Pancreas (tissue), 10 donors: Measurements from ENCODE around the gene TAS2R30. TPM values are rescaled to one million over a fixed set of nuclear protein-coding genes. Genes with fewer than 3 reads are reported as not detected.

Experiments used
- ATAC-seq, 4 donors: fragments of 200-7000 bp; cut with Tn5 transposase; one replicate each; pipeline versions ENCODE4 v1.8.0 to v1.9.1; 2020; ENCODE audit warnings: mild to moderate bottlenecking in 4 of 4, moderate library complexity in 4 of 4
- DNase-seq, 6 donors: peaks; one replicate each; pipeline ENCODE4 v3.0.0-alpha.2; 2020
- FAIRE-seq: peaks from 2 replicates; lab custom pipeline; 2012; peaks lifted over from hg19 to GRCh38; lab: Jason Lieb, UNC
- H3K27ac ChIP-seq, 4 donors: fragments of 200-600 bp; sonication (generic); 1 replicate in 3 of 4; 2 replicates in 1 of 4; pipeline versions ENCODE4 v1.5.0 to v1.8.0; 2020
- H3K27me3 ChIP-seq, 4 donors: fragments of 200-600 bp; one replicate each; pipeline ENCODE4 v1.8.0; 2021
- H3K36me3 ChIP-seq, 3 donors: fragments of 200-600 bp; sonication (generic) in 1 of 3; one replicate each; pipeline versions ENCODE4 v1.5.0 to v1.8.0; 2020 to 2021
- H3K4me1 ChIP-seq, 3 donors: fragments of 200-600 bp; one replicate each; pipeline ENCODE4 v1.8.0; 2021
- H3K4me3 ChIP-seq, 4 donors: fragments of 200-600 bp; sonication (generic) in 2 of 4; one replicate each; pipeline versions ENCODE4 v1.5.0 to v1.8.0; 2020 to 2021
- H3K9me3 ChIP-seq, 4 donors: fragments of 200-600 bp; one replicate each; pipeline ENCODE4 v1.8.0; 2021
- WGBS, 2 donors: extraction: QIAGEN DNeasy Blood & Tissue Kit; methylation state at CpG; one replicate each; pipeline ENCODE4 v1.1.7; 2013; 5-methylcytosine and 5-hydroxymethylcytosine counted together
- intact Hi-C, 3 donors: fragments of 100-400 bp; cut with DNase I; formaldehyde crosslinking; loops; one replicate each; pipeline versions ENCODE4 v1.11.1 to v1.14.2; 2022
- polyA plus RNA-seq, 2 donors: library from polyadenylated mRNA; stranded (reverse); fragments of 200-250 nt; gene quantifications; one replicate each; pipeline ENCODE4 v1.2.3, GENCODE V29; 2013
- total RNA-seq, 6 donors: library from RNA; stranded (reverse); fragmentation: NEBNext Ultra II Directional in 4 of 6; extraction: Animal tissue kit (Norgen Biotek cat#: 25700) in 4 of 6; gene quantifications; one replicate each; pipeline versions ENCODE4 v1.2.1 to v1.2.4, GENCODE V29; 2021 to 2023
- TF ChIP-seq, protein P1 (sequence below), 4 donors: fragments of 200-600 bp; sonication (generic) in 3 of 4; IDR thresholded peaks; one replicate each; pipeline versions ENCODE4 v1.5.0 to v1.8.0; 2021; ENCODE audit warnings: antibody characterized with exemption in 4 of 4
- donor health status: healthy with polysubstance abuse.
- donor health status: DM: no; HTN: no; CAD: no; lungs with moderate emphysema.
- donor health status: DM: no; HTN: no; CAD: no.
- donor health status: control.
- donor health status: control.
- donor health status: Bipolar disorder and iron deficiency.
- donor health status: DM: yes; HTN: yes; CAD: no.
- donor health status: DM: no; HTN: no; CAD: no.
- donor health status: DM: no; HTN: no; CAD: no.
- donor health status: DM: yes; HTN: yes; CAD: no.

TAS2R30 gene
- total and polyA plus RNA-seq, 8 donors, result 0.98 to 2.6 (median 1.5) TPM; not detected in 2

DNA sequence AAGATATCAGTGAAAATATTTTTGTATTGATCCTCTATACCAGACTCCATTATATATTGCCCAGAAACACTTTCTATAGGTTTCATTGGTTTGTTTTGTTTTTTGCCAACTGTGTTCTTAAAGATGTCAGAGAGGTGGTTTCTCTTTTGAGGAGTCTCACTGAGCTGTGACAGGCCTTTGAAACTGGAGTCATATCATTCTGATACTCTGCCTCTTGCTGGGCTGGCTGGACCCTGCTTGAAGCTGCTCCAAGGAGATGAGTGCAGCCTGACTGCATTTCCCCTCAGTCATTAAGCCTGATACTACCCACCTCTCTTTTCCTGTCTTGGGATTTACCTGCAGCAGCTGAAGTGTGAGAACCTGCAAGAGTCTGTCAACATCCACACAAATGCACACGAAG is 16.4 kb upstream of the TAS2R30 start:
- H3K4me3 ChIP-seq, result no peak overlapping the region
- TF ChIP-seq, protein P1, sequence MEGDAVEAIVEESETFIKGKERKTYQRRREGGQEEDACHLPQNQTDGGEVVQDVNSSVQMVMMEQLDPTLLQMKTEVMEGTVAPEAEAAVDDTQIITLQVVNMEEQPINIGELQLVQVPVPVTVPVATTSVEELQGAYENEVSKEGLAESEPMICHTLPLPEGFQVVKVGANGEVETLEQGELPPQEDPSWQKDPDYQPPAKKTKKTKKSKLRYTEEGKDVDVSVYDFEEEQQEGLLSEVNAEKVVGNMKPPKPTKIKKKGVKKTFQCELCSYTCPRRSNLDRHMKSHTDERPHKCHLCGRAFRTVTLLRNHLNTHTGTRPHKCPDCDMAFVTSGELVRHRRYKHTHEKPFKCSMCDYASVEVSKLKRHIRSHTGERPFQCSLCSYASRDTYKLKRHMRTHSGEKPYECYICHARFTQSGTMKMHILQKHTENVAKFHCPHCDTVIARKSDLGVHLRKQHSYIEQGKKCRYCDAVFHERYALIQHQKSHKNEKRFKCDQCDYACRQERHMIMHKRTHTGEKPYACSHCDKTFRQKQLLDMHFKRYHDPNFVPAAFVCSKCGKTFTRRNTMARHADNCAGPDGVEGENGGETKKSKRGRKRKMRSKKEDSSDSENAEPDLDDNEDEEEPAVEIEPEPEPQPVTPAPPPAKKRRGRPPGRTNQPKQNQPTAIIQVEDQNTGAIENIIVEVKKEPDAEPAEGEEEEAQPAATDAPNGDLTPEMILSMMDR (IDR thresholded peaks at IDR 0.05), result no peak
- intact Hi-C loops, result no loop called here
- no peak for FAIRE-seq
- ATAC-seq, result no peak
- no peaks in the 10 kb centered on the region for H3K36me3 ChIP-seq
- no peaks in the 10 kb centered on the region for H3K27me3 ChIP-seq
- WGBS, 2 donors, result 16 to 19% methylated on average over 1 of the region's 1 CpG
- H3K9me3 ChIP-seq, result no peaks in the 10 kb centered on the region
- no peaks in the 10 kb centered on the region for H3K4me1 ChIP-seq
- no peak overlapping the region for H3K27ac ChIP-seq
- DNase-seq, result no peak

DNA sequence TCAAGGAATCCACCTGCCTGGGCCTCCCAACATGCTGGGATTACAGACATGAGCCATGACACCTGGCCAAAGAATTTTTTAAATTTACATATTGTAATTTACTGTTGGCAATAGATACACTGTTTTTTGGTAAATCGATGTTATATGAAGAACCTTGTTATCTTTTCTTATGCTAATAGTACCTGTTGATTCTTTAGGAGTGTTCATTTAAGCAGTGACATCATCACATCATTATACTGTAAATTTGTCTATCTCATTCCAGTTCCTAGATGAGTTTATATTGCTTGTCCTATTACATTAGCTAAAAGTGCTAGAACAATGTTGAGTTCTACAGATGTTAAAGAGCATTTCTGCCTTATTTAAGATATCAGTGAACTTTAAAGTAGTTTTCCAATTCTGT is 13.0 kb upstream of the TAS2R30 start:
- TF ChIP-seq, protein P1 (IDR thresholded peaks at IDR 0.05), result no peak
- Histone ChIP-seq H3K27me3 (no peaks in the 10 kb centered on the region), H3K4me3 (no peak overlapping the region), H3K4me1 (no peaks in the 10 kb centered on the region), H3K27ac (no peak overlapping the region), H3K36me3 (no peaks in the 10 kb centered on the region), H3K9me3 (no peaks in the 10 kb centered on the region)
- no peak for ATAC-seq
- intact Hi-C loops, result no loop called here
- no peak for DNase-seq
- no peak for FAIRE-seq
- 97 to 98% methylated on average over 1 of the region's 1 CpG for WGBS, 2 donors

DNA sequence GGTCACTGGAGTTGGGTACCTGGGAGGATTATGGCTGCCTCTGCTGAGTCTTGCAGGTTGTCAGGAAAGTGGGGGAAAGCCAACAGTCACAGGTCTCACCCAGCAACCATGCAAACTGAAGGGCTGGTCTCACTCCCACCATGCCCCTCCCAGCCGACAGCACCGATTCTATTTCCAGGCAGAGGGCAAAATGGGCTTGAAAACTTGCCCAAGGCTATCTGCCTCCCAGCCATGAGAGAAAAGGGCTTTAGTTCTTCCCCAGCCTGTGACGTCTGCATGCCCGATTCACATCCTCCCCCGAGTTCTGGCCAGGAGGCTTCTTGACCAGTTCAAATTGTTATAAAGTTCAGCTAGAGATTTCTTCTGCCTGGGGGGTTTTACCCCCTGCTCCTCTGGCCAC is 9.9 kb upstream of the TAS2R30 start:
- H3K27me3 ChIP-seq, result no peaks in the 10 kb centered on the region
- no peaks in the 10 kb centered on the region for H3K4me1 ChIP-seq
- H3K27ac ChIP-seq, result no peak overlapping the region
- DNase-seq (no peak), ATAC-seq (no peak), FAIRE-seq (no peak)
- intact Hi-C loops, result no loop called here
- 78 to 94% methylated on average over 5 of the region's 5 CpGs for WGBS, 2 donors
- TF ChIP-seq, protein P1 (IDR thresholded peaks at IDR 0.05), result no peak
- H3K9me3 ChIP-seq, result no peaks in the 10 kb centered on the region
- H3K4me3 ChIP-seq, result no peak overlapping the region
- H3K36me3 ChIP-seq, result no peaks in the 10 kb centered on the region

DNA sequence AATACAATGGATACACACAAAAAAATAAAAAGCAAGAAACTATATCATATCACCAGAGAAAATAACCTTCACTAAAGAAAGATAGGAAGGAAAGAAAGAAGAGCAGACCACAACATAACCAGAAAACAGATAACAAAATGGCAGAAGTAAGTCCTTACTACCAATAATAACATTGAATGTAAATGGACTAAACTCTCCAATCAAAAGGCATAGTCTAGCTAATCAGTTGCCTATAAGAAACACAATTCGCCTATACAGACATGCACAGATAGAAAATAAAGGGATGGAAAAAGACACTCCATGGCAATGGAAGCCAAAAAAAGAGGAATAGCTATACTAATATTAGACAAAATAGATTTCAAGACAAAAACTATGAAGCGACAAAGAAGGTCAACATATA is 8.9 kb upstream of the TAS2R30 start:
- intact Hi-C loops, result no loop called here
- H3K4me3 ChIP-seq, result no peak overlapping the region
- H3K9me3 ChIP-seq, result no peaks in the 10 kb centered on the region
- DNase-seq (no peak), FAIRE-seq (no peak), ATAC-seq (no peak)
- H3K27me3 ChIP-seq, result no peaks in the 10 kb centered on the region
- no peaks in the 10 kb centered on the region for H3K36me3 ChIP-seq
- no peaks in the 10 kb centered on the region for H3K4me1 ChIP-seq
- H3K27ac ChIP-seq, result no peak overlapping the region
- TF ChIP-seq, protein P1 (IDR thresholded peaks at IDR 0.05), result no peak
- WGBS, 2 donors, result 48 to 82% methylated on average over 2 of the region's 2 CpGs

DNA sequence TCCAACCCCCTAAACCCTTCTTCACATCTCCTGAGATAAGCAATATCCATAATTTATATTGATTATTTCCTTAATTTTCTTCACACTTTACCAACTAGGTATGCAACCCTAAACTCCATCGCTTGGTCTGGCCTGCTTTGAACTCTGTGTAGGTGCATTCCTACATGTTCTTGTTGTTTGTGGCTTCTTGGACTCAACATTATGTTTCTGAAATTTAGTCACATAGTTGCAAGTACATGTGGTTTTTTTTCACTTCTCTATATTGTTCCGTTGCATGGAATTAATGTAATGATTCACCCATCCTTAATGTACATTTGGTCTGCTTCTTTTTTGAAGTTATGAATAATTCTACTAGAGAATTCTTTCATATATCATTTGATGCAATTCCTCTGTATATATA is 1.6 kb upstream of the TAS2R30 start:
- Histone ChIP-seq H3K27ac (no peak overlapping the region), H3K36me3 (no peaks in the 10 kb centered on the region), H3K9me3 (no peaks in the 10 kb centered on the region), H3K27me3 (no peaks in the 10 kb centered on the region), H3K4me1 (no peaks in the 10 kb centered on the region), H3K4me3 (no peak overlapping the region)
- FAIRE-seq (no peak), DNase-seq (no peak), ATAC-seq (no peak)
- TF ChIP-seq, protein P1 (IDR thresholded peaks at IDR 0.05), result no peak
- intact Hi-C loops, result no loop called here
- WGBS, 2 donors, result 46 to 80% methylated on average over 2 of the region's 2 CpGs
